IPS DF 4.7 (cell line): ENCODE measurements around the gene SLC2A10.
"Not testable (repeated sequence)": the region's sequence is repeated elsewhere in the genome, so short reads cannot be mapped to it uniquely, and the experiment has no call there.

Experiments
- DNase-seq: peaks from one replicate; pipeline ENCODE4 v3.0.0-alpha.2; 2013; ENCODE audit warnings: low spot score; ENCODE audit errors: extremely low read depth

SLC2A10 gene

GRCh38 chr20:46709459-46710152 is at the start of gene SLC2A10:
Gene SLC2A10, plus strand, starts transcription at chr20:46709649. Its CDS starts 88 bp downstream, at chr20:46709737.
- DNase-seq, result no peak

- DNase-seq, result no peak
These were observed 49.0 kb upstream of the SLC2A10 start for GRCh38 chr20:46660487-46660886.

DNA sequence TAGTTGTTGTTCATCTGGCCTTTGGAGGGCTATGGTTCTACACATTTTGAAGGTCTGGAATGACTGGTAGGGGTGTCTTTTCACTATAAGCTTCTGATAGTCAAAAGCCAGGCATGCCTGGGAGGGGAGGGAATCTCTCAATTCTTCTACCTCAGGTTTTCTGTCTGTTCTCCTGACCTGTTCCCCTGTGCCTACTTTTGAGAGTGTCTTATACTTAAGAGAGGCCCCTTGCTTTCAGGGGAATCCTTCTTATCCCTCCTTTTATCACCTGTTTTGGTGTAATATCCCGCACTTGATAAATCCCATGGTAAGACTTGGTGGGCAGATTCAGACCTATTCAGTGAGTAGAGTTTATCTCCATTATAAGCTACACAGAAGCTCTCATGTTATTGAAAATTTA is 47.8 kb upstream of the SLC2A10 start:
- DNase-seq, result no peak

DNA sequence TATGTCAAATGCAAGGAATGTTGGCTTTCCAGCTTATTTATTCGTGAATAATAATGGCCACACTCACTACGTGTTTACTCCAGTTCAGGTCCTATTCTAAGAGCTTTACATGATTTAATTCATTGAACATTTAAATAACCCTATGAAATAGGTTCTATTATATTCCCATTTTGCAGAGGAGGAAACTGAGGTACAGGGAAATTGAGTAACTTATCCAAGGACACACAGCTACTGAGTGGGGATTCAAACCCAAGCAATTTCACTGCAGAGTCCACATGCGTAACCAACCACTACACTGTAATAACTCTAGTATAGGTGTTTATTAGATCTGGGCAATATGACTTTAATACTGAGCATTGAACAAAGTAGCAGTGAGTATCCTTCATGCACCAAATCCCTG is 45.9 kb upstream of the SLC2A10 start:
- no peak for DNase-seq

GRCh38 chr20:46665602-46666001 is 43.8 kb upstream of the SLC2A10 start:
- no peak for DNase-seq

DNA sequence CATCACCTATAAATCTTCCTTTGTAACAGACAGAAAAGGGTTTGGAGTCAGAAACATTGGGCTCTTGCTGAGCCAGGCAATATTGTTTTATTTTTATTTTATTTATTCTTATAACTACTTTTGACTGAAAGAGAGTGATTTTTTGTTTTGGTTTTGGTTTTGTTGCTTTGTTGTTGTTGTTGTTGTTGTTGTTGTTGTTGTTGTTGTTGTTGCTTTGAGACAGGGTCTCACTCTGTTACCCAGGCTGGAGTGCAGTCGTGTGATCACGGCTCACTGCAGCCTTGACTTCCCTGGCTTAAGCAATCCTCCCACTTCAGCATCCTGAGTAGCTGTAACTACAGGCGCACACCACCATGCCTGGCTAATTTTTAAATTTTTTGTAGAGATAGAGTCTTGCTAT is 43.1 kb upstream of the SLC2A10 start:
- DNase-seq, result no peak

DNA sequence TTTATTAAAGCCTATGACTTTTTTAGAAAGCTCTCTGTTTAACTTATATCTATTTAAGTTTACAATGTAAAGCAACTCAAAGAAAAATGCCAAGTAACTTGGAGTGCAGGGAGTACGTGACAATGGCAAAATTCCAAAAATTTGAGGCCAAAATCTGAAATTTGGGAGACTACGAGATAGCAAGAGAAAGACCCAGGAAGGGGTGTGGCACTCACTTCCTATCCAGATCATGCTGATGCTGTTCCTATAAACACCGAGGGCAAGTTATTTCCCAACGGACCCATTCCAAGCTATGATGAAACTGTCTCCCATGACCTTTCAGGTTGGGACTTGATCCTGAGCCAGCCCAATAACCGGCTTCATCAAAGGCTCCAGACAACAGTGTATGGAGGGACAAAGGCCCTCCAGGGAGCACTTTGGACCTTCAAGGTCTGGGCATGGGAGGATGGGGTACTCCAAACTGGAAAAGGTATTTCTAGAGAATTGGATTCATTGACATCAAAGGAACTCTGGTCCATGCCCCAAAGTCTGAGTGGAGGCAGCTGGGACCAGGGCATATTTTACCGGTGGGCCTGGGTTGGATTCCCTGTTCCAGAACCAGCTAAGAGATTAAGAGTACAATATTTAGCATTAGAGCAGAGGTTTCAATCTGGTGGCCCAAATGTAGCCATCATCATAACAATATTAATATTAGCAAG is 42.5 kb upstream of the SLC2A10 start:
- no peak for DNase-seq

GRCh38 chr20:46670228-46670584 is 39.2 kb upstream of the SLC2A10 start:
- no peak for DNase-seq

DNA sequence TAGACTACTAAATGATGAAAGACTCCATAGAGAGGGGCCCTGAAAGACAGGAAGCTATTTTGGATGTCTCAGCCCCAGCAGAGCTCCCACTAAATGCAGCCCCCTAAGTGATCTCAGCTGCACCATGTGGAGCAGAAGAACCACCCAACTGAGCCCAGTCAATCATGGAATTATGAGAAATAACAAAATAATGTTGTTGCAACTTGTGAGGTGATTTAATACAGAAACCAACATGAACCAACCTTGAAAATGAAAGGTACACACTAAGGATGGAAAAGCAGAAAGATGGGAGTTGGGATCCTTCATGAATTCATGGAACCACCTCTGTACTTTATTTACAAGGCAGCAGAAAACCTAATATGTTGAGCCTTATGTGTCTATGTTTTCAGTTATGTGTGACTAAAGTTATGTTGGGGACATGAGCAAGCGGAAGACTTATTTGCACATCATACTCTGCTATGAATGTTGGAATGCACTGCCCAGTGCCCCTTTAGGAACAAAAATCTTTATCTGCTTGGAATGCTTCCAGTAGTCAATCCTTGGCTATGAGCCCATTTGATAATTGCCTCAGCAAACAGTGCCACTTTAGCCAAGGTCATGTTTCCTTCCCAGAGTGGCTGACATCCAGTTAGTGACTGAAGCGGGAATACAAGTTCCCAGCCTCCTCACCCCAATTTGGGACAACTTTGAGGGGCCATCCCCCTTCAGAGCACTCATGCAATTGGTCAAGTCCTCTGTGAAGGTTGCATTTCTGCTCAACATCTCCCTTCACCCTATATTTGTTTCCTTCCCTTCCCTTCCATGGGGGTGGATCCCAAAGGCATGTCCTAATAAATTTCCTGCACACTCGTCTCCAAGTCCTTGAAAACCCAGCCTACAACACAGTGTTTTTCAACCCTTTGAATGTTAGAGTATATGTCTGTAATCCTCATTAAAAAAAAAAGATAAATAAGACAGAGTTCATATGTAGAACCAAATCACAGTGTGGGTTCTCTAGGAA is 38.6 kb upstream of the SLC2A10 start:
- no peak for DNase-seq

- no peak for DNase-seq
These were observed 37.4 kb upstream of the SLC2A10 start for GRCh38 chr20:46671866-46672542.

- no peak for DNase-seq
These were observed 36.8 kb upstream of the SLC2A10 start for GRCh38 chr20:46672543-46673148.

GRCh38 chr20:46673394-46674252 is 35.8 kb upstream of the SLC2A10 start:
- DNase-seq, result no peak

DNA sequence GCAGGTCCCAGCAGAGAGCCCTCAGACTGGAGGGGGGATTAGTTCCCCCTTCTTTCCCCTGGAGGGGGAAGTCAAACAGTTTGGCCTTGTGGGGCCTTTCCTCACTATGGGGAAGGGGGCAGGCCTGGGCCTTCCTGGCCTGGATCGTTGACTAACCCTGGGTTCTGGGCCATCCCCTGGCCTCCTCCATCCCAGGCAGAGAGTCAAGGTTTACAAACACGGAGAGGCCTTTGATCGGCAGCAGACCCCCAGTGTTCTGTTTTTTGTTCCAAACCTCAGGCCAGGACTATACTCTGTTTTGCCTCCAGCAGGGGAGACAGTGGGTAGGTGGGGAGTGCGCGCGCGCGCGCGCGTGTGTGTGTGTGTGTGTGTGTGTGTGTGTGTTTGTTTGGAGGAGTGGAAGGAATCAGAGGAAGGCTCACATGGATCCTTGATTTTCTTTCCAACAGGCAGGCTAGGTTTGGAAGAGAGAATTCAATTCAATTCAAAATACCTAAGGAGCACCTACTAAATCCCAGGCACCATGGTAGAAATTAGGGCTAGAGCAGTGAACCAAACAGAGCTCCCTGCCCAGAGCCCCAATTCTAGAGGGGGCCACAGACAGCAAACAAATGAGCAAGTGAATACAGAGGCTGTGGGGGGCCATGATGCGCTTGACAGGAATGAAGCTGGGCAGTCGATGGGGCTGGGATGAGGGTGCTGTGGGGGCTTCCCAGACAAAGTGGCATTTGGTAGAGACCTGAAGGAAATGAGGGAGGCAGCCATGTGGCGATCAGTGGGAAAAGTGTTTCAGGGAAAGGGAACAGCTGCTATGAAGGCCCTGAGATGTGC is 35.0 kb upstream of the SLC2A10 start:
- DNase-seq, result no peak

GRCh38 chr20:46676649-46677316 is 32.7 kb upstream of the SLC2A10 start:
- not testable (repeated sequence) for DNase-seq

DNA sequence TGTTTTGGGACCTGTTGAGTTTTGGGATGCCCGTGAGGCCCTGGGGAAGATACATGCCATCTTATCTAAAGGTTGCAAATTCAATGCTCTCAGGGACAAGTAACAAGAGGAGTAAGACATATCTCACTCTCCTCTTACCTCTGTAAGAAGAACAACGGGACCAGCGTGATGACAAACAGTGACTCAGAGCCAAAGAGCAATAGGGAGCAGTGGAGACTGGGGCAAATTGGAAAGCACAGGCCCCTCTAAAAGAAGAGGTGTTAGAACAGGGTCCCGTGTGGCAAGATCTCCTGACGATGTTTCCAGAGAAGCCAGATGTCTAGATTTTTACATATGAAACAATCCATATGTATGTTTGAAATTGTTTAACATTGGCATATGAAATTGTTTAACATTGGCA is 31.8 kb upstream of the SLC2A10 start:
- no peak for DNase-seq

- no peak for DNase-seq
These were observed 30.9 kb upstream of the SLC2A10 start for GRCh38 chr20:46678516-46678915.

- no peak for DNase-seq
These were observed 28.8 kb upstream of the SLC2A10 start for GRCh38 chr20:46680684-46681031.

- DNase-seq, result no peak
These were observed 28.2 kb upstream of the SLC2A10 start for GRCh38 chr20:46681032-46681854.
